Inflammatory macrophage (primary cell): ENCODE results near the gene MAPK8.
A peak's percentile ranks its signal among the peaks of the same experiment; 100 is the strongest.

Experiments
- DNase-seq, 2 donors: peaks; one replicate each; pipeline ENCODE4 v3.0.0-alpha.2; 2020 to 2022

The MAPK8 gene

GRCh38 chr10:48389272-48389671 lies 82.8 kb downstream of the MAPK8 start:
- no peak for DNase-seq

GRCh38 chr10:48389846-48390557 lies 83.5 kb downstream of the MAPK8 start:
- no peak for DNase-seq

DNA sequence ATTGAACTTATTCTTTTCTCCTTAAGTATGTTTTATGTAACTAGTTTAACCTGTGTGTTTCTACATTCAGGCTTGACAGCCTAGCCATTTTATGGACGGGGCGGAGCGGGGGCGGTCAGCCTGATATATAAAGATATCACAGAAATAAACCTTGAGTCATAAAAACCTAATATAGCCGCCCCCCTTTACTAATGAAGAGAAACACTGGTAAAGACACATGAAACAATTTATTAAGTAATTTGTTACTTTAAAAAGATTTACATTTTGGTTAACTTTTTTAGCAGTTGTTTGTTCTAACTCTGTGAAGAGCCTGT lies 84.0 kb downstream of the MAPK8 start:
- no peak for DNase-seq

DNA sequence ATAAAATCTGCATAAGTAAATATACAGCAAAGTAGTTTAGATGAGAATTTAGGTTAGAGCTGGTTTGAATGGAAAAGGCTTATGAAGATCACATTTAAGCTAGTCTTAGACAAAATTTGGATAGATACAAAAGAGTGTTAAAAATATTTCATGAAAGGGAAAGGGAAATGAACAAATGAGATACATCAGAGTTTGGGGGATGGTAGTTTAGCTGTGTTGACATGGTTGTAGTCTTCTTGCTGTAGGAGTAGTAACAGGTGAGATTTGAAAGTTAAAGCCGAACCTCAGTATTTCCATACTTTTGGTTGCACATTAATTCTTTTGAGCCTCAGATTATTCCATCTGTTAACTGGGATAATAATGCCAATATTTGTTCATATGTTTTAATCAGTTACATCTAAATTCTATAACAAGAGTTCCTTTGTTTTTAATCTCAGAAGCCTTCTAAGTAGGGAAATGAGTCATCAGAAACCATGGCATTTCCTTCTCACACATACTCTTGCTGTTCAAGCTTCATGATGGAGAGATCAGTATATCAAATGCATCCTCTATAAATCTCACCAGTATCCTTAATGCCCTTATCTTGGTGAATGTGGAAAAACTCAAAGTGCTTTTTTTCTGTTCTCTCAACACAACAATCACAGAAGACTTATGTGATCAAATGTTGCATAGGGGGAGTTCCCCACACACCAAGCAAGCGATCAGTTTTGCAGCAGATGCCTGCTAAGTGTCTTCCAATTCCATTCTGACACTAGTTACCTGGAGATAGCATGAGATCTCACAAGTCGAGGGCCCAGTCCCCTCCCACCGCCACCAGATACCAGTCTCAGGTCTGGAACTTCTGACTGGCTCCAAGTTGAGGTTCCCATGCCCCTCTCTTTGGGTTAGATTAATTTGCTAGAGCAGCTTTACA lies 84.7 kb downstream of the MAPK8 start:
- no peak for DNase-seq

GRCh38 chr10:48391994-48392393 lies 85.5 kb downstream of the MAPK8 start:
- no peak for DNase-seq

GRCh38 chr10:48398261-48398660 lies 91.8 kb downstream of the MAPK8 start:
- DNase-seq, result no peak

DNA sequence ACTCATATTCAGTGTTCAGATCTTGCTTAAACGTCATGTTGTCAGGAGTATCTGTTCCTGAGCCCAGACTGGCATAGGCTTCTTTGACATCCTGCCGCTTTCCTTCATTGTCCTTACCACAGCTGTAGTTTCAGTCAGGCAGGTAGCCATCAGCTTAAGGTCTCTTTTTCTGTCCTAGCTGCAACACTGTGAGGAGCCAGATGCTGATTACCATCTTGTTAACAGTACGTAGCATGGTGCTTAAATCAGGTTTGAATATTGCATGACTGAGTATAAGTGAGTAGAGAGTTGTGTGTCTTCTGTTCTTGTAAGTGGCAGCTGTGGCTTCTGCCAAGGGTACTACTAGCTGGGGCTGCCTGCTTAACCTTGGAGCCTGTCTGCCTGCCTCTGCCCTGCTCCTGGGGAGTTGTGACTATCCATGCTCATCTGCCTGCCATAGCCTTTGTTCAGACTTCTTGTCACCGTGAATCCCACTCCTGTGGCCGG lies 92.6 kb downstream of the MAPK8 start:
- no peak for DNase-seq

DNA sequence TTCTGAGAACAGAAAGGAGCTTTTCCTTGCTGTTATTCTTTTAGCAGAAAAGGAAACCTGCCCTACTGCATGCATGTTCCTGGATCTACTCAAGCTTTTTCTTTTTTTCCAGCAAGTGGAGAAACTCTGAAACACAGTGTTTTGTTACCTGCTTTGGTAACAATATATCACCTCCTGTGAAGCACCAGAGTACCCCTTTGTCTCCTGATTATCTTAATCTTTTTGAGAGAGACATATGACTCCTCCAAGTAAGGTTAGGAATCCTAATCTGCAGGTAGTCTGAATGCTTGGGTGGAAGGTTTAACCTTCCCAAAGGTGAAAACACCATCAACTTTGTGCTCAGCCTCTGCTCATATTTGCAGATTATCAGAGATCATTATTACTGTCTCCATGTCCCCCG lies 93.1 kb downstream of the MAPK8 start:
- DNase-seq, result no peak

DNA sequence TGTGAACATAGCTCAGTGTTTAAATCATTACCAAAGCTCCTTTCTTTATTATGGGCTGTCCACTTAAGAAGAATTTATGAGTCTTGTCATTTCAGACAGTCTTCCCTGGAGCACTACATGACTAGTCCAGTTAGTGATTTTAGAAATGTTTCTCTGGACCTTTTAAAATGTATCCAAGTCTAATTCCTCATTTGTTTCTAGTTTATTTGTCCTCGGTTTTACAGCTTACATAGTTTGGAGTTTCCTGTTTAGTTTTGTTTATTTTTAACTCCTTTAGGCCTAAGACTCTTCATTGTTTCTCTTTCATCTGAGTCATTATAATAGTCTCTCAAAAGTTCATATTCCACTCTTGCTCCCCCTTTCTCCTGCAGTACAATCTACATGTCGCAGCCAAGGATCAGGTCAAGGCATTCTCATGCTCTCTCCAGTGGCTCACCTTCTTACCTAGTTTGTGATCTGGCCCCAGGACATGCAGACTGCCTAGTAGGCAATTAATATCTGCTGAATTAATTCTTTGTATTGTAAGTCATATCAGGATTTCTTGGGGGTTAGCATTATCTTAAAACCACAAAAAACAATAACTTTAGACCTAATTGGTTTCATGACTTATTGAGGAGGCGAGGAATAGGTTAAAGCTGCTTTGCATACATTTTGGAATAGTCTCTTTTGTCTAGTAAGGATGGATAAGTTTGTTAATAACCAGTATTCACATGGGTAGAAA lies 93.8 kb downstream of the MAPK8 start:
- DNase-seq, result no peak

GRCh38 chr10:48400850-48401220 lies 94.4 kb downstream of the MAPK8 start:
- no peak for DNase-seq

- peak; percentile 74 to 79 for DNase-seq
These were observed 98.2 kb downstream of the MAPK8 start for GRCh38 chr10:48404646-48405045.

DNA sequence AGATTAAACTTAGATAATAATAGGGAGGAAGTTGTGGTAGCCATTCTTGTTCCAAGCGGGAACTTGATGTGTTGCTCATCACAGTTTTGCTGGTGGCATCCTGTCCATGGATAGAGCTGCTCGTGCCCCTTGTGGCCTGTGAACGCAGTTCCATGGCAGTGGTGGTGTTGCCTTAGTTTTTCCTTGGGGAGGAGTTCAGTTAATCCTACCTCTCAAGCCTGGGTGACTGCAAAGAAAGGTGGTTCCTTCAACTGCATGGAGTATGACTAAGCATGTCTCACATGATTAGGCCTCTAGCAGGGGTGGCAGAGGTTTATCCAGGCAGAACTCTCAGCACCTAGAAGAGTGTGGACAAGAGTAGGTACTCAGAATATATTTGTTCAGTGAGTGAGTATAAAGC lies 99.7 kb downstream of the MAPK8 start:
- DNase-seq, result peak; percentile 8 to 36

- DNase-seq, result no peak
These were observed 100.2 kb downstream of the MAPK8 start for GRCh38 chr10:48406658-48407057.

- DNase-seq, result no peak
These were observed 104.0 kb downstream of the MAPK8 start for GRCh38 chr10:48410503-48410902.

- DNase-seq, result no peak
These were observed 105.0 kb downstream of the MAPK8 start for GRCh38 chr10:48411510-48411909.

- DNase-seq, result no peak
These were observed 105.6 kb downstream of the MAPK8 start for GRCh38 chr10:48412081-48412480.

- no peak for DNase-seq
These were observed 106.5 kb downstream of the MAPK8 start for GRCh38 chr10:48412933-48413332.

GRCh38 chr10:48414160-48414559 lies 107.7 kb downstream of the MAPK8 start:
- no peak for DNase-seq

GRCh38 chr10:48414778-48415177 lies 108.3 kb downstream of the MAPK8 start:
- DNase-seq, result no peak

DNA sequence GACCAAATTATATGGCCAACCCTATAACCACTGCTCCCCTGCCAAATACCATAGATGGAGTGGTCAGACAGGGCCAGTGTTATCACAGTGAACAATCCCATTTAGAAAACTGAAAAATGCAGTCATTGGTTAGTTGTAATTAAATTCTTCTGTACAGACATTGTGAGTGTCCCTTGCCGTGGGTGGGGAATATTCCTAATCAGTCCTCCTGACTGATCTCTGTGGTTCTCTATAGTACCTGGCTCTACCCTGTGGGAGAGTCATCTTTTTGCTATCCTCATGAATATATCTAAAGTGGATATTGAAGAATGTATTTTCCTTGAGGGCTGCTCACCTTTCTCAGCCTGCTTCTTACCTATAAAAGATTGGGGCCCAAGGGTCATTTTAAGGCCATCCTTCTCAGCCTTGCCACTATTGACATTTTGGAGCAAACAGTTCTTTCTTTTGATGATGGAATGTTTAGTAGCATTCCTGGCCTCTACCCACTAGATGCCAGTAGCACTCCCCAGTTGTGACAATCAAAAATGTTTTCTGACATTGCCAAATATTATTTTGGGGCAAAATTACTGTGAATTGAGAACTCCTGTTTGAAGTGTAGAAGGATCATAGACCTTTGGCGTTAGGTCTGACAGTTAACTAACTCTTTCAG lies 110.2 kb downstream of the MAPK8 start:
- no peak for DNase-seq

- no peak for DNase-seq
These were observed 110.9 kb downstream of the MAPK8 start for GRCh38 chr10:48417374-48417773.

DNA sequence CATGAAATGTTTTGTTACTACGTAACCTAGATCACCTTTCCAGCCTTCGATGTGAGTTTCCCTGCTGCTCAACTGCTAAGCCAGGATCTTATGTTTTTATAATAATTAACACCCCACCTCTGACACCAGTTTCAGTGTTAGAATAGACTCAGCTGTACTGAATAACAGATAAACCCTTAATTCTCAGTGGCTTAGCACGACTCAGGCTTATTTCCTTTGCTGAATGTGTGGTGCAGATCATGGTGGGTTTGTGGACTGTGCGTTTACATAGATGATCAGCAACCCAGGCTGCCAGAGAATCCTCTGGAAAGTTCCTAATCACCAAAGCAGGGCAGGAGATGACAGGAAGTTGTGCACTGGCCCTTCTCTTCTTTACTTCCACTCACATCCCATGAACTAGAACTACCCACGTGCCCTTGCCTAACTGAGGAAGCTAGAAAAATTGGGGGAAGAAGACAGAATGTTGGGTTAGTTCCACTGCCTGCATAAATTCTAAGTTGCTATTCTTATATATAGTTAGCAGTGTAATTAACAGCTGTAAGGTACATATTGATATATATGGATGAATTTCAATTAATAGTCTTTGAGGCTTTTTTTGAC lies 111.8 kb downstream of the MAPK8 start:
- DNase-seq, result peak; percentile 56 to 72
